Esophagus muscularis mucosa (tissue), 3 donors: ENCODE results near the gene RAB40AL.

ENCODE experiments used
- CTCF ChIP-seq, 3 experiments: fragments of 200-600 bp in 2 of 3; fragments of 450-650 bp in 1 of 3; sonication (generic) in 2 of 3; IDR thresholded peaks; one replicate each; pipeline ENCODE4 v1.5.1; 2017 to 2019; ENCODE audit warnings: antibody characterized with exemption in 3 of 3, mild to moderate bottlenecking in 2 of 3, moderate library complexity in 1 of 3
- POLR2A ChIP-seq: fragments of 450-650 bp; IDR thresholded peaks from one replicate; pipeline ENCODE4 v1.6.1; 2017; ENCODE audit warnings: antibody characterized with exemption, moderate library complexity, mild to moderate bottlenecking, low read depth
- POLR2AphosphoS5 ChIP-seq, 2 donors: sonication (generic); formaldehyde crosslinking; IDR thresholded peaks; one replicate each; pipeline ENCODE4 v1.6.1; 2017; ENCODE audit warnings: antibody characterized with exemption in 2 of 2

DNA sequence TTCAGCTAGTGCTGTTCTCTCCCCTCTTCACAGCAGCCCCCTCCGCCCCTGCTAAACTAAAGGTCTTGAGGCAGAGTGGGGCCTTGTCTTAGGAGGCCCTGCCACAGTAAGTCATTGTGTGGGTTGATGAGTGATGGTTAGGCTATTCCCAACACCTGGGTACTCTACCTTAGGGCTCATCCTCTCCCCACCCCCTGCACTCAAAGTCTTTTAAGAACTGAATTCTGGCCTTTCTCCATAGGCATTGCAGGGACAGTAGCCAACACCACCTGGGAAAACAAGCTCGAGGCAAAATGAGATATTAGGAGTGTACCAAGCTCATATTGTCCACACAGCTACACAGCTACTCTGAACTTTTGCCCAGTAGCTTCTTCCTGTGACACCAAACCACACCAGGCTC, 42.5 kb downstream of the RAB40AL start:
- TF ChIP-seq CTCF (IDR thresholded peaks at IDR 0.05) (no peak), POLR2AphosphoS5 (IDR thresholded peaks at IDR 0.05) (no peak), POLR2A (no peak)
